SH-SY5Y (cell line): ENCODE data around the gene FBXL16.

Source experiments
- GATA2 ChIP-seq: IDR thresholded peaks from 2 replicates; pipeline ENCODE4 v1.6.1; 2011; ENCODE audit warnings: mild to moderate bottlenecking, low read depth, low read length
- GATA3 ChIP-seq: IDR thresholded peaks from 2 replicates; pipeline ENCODE4 v1.6.1; 2011; ENCODE audit warnings: low read depth, mild to moderate bottlenecking, low read length, moderate library complexity

DNA sequence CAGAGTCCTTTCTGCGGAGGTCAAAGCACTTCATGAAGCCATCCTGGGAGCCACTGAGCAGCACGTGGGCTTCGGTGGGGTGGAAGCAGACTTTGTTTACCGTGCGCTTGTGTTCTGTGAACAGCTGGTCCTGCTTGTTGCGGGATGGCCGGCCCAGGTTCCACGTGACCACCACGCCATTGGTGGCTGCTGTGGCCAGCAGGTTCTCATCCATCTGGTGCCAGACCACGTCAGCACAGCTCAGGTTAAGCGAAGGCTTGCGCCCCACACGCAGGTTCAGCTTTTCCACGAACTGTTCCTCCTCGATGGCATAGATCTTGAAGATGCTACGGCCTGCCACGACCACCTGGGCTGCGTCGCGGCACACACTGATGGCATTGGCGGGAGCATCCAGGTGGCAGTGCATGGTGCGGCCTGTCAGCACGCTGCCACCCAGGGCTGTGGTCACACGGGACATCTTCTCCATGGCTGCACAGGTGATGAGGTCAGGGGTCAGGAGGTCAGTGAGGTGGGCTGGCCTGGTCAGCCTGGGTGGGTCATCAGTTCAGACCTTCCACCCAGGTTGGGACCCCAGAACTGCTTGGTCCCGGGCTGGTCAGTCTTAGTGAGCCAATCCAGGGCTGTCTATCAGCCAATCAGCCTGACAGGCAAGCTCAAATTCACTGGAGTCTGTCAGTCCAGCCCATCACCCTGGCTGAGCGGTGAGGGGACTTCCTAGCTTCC, 16.3 kb downstream of the FBXL16 start:
- TF ChIP-seq GATA2 = no peak
- no peak for TF ChIP-seq GATA3
